Epithelial cell of proximal tubule (primary cell): ENCODE data around the gene SNAPC4. TPM values are rescaled to one million over a fixed set of nuclear protein-coding genes. Genes with fewer than 3 reads are reported as not detected.

Source experiments
- DNase-seq: peaks from one replicate; pipeline ENCODE4 v3.0.0-alpha.2; 2011; ENCODE audit warnings: low read depth
- H3K4me3 ChIP-seq: 2 replicates; pipeline ENCODE4 v1.5.1; 2011; ENCODE audit warnings: low read depth, mild to moderate bottlenecking, low read length
- CTCF ChIP-seq: conservative IDR thresholded peaks from 2 replicates; pipeline ENCODE4 v1.5.1; 2012; ENCODE audit warnings: low read depth, mild to moderate bottlenecking, low read length
- total RNA-seq: library from RNA; depleted of rRNA; stranded (reverse); fragments of >200 nt; gene quantifications from 2 replicates; pipeline ENCODE4 v1.2.3, GENCODE V29; 2015

SNAPC4 gene
- total RNA-seq, 1 donor from 2014 or later, result 22.4 TPM

DNA sequence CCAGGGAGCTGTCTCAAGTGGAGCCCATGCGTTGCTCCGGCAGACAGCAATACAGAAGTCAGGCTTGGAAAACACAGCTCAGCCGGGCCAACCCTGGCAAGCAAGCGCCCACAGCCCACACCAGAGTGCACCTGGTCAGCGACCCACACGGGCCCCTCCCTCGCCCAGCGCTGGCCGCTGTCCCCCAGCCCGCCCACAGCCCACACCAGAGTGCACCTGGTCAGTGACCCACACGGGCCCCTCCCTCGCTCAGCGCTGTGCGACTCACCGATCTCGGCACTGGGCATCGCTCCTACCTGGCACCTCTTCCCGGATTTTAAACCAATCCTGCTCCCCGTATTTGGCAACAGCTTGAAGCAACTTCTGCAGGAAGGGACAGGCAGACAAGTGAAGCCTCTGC lies 12.8 kb downstream of the SNAPC4 start:
- DNase-seq, result no peak
- TF ChIP-seq CTCF, result no peak
- no peak overlapping the region for H3K4me3 ChIP-seq

DNA sequence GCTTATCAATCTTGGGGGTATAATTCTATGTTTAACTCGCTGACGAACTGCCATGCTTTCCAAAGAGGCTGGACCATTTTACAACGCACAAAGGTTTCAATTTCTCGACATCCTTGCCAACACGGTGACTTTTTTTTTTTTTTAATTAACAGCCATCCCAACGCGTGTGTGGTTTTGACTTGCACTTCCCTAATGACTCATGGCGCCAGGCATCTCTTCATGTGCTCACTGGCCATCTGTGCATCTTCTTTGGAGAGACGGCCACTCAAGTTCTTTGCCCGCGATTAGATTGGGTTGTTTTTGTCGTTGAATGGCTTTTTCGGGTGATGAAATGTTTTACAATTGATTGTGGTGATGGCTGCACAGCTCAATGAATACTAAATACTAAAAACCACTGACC lies 14.0 kb downstream of the SNAPC4 start:
- DNase-seq, result no peak
- no peak overlapping the region for H3K4me3 ChIP-seq
- no peak for TF ChIP-seq CTCF

DNA sequence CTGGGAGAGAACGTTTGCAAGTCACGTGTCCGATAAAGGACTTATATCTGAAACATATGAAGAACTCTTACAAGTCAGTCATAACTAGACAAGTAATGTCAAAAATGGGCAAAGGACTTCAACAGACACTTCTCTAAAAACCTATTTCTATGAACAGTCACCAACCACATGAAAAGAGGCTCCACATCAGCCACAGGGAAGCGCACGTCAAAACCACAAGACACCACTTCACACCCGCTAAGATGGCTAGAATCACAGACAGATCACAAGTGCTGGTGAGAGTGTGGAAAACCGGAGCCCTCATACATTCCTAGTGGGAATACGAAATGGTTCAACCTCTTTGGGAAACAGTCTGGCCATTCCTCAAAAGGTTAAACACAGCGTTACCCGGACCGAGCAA lies 15.0 kb downstream of the SNAPC4 start:
- TF ChIP-seq CTCF, result no peak
- H3K4me3 ChIP-seq, result no peak overlapping the region
- DNase-seq, result no peak

GRCh38 chr9:136383436-136383835 lies 16.5 kb downstream of the SNAPC4 start:
- no peak for TF ChIP-seq CTCF
- H3K4me3 ChIP-seq, result no peak overlapping the region
- DNase-seq, result no peak

DNA sequence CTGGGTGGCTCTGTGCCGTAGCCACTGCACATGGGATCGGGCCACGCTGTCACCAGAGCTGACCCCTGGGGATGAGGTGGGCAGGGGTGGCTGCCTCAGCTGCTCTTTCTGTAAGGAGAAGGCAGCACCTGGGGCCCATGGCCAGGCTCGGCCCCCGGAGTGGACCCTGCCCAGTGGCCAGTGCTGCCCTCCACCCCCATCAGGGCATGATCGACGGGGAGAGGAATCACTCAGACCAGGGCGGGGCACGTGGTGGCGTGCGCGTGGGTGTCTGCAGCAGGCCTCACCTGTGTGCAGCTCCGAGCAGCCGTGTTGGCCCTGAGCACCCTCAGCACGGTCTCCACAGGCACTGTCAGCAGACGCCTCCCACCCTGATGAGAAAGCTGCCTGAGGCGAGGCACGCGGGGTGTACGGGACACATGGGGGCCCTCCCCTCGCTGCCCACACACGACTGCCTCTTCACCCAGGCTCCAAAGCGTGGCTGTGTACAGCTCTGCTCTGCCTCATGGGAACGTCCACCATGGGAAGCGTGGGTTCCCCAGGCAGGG lies 17.9 kb downstream of the SNAPC4 start:
- no peak overlapping the region for H3K4me3 ChIP-seq
- DNase-seq, result no peak
- no peak for TF ChIP-seq CTCF

GRCh38 chr9:136381311-136381710 lies 18.7 kb downstream of the SNAPC4 start:
- H3K4me3 ChIP-seq, result no peak overlapping the region
- TF ChIP-seq CTCF, result no peak
- no peak for DNase-seq

DNA sequence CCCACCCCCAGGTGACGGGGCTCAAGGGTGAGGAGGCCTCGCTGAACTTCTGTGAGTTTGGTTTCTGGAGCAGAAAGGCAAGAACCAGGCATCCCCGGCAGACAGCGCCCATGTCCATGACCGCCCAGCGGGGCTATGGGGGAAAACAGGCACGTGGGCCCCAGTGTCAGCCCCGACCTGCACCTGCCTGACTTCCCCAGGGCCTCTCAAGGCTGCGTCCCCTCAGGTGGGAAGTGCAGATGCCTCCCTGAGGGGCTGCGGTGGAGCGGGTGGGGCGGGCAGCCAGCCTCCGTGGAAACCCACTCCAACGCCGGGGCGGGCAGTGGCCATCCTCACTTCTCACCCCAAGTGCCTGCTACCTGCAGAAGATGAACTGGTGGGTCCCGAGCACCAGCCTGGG lies 19.6 kb downstream of the SNAPC4 start:
- TF ChIP-seq CTCF, result no peak
- no peak for DNase-seq
- no peak overlapping the region for H3K4me3 ChIP-seq
